ENCODE data around the gene CIB1.
A peak's percentile ranks its signal among the peaks of the same experiment; 100 is the strongest.

The CIB1 gene

DNA sequence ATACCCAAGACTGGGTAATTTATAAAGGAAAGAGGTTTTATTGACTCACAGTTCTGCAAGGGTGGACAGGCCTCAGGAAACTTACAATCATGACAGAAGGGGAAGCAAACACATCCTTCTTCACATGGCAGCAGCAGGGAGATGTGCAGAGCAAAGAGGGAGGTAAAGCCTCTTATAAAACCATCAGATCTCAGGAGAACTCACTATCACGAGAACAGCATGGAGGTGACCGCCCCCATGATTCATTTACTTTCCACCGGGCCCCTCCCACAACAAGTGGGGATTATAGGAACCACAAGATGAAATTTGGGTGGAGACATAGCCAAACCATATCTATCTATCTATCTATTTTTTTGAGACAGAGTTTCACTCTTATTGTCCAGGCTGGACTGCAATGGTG, 5.6 kb upstream of the CIB1 start:
- no peak for DNase-seq

DNA sequence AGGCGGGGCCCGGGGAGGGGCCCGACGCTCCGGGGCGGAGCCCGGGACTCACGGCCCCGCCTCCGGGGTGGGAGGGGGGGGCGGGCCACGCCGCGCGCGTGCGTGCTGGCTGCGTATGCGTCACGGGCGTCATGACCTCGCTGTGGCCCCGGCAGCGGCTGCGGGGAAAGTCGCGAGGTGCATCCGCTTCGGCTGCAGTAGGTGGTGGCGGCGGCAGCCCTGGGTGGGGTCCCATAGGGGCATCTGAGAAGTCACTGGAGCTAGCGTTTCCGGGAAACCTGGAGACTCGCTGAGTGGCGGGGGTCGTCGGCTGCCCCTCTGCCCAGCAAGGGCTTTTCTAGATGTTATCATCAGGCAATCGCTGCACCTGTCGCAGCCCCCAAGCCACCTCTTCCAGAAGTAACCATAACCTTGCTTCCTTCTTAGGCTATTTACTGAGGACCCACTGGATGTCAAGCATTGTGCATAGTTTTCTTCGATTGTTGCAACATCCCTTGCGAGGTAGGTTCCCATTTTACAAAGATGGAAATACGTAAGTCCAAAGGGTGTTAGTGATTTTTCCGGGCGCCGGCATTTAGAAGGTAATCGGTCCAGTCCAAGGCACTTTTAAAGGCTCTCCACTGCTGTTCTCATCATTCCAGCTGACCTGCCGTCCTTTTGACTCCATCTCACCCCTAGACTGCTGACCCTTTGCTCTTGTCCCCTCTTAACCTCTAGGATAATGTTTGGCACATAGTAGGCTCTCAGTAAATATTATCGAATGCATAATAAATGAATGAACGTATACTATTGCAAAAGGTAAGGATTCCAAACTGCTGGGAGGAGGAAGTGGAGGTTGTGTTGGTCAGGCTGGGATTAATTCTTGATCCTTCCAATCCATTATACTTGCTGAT, 601 bp upstream of the CIB1 start, which contains the start of gene GDPGP1:
GDPGP1 (plus strand) TSS at position 114 of the 893 bp plus-strand sequence. CDS start 6,700 bp downstream, outside the sequence.
- DNase-seq: no peak

DNA sequence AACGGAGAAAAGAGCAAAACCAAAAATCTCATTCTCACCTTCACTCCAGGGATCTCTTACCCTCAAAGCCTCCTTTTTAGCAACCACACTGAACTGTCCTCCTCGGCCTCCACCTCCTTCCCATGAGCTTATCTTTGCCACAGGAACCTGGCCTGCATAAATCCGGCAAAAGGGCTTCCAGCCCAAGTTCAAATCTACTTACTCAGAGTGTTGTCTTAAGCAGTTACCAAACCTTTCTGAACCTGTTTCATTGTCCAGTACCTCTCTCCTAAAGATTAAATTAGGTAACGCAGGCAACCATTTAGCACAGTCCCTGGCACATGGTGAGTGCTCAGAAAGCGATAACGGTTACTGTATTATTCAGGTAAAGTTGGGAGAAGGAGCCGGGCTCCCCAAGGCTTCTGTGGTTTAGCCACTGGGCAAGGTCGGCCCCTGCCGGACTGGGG, 777 bp downstream of the CIB1 start:
- no peak for DNase-seq

DNA sequence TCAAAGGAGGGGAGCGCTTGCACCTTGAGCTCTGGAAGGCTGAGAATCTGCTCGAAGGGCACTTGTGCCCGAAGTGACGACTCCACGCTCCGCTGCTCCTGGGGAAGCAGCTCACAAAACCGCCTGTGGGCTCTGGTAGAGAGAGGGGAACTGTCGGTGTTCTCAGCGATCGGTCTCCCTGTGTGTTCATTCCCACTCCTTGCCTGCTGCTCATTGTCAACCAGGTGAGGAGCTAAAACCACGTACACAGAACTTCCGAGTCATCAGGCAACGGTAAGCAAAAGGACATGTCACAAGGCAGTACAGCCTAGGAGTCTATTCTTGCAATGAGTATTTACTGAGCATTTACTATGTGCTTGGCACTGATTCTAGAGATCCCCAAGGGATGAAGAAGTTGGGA, 1.5 kb downstream of the CIB1 start:
- peak in 1 of 2 experiments; percentile 16 for DNase-seq

DNA sequence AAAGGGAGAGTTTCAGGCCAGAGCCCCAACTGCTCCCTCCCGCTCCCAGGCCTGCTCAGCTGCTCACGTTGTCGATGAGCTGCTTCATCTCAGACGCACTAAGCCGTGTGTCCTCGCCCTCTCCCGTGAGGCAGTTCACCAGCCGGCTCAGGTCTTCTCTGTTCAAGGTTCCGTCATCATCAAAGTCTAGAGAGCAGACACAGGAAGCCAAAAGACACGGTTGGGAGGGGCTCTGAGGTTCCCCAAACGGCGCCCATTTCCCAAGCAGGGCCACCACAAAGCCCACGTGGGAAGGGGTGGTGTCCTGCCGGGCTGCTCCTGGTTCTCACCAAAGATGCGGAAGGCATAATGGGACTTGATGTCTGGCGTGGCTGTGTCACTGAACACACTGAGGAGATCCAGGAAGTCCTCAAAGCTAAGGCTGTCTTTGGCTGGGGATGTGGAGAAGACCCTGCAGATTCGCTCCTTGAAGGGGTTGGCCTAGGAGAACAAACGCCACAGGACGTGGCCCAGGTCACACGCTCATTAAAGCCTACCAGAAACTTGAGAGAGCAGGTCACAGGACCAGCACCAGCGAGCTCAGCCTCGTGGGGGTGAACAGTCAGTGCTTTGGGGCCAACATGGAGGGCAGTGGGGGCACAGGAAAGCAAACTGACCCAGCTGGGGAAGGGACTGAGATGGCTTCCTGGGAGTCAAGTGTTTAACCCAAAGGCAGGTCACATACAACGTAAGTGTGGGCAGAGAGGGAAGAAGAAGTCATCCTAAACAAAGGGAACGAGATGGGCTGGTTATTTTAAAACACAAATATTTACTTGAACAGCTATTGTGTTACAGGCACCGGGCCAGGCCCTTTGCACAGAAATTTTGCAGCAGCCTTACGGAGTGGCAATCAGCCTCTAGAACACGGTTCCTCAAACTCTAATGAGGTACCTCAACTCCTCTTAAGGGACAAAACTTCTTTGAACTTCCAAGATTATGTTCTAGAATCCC, 2.4 kb downstream of the CIB1 start:
- DNase-seq: peak; percentile 45 to 77

DNA sequence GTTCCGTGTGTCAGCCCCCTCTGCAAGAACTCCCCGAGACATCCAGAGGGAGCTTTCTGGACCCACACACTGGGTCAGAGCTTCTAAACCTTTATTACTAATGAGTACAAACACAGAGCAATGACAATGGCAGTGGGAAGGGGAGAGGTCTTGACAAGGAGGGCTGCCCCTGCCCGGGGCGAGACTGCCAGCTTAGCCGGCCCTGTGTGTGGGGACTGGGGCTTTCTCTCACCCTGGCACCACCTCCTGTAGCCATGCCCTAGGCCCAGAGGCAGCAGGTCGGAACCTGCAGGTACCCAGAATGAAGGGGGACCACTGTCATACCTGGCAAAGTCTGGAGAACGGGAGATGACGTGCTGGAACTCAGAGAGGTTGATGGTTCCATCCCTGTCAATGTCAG, 3.1 kb downstream of the CIB1 start:
- DNase-seq: no peak

DNA sequence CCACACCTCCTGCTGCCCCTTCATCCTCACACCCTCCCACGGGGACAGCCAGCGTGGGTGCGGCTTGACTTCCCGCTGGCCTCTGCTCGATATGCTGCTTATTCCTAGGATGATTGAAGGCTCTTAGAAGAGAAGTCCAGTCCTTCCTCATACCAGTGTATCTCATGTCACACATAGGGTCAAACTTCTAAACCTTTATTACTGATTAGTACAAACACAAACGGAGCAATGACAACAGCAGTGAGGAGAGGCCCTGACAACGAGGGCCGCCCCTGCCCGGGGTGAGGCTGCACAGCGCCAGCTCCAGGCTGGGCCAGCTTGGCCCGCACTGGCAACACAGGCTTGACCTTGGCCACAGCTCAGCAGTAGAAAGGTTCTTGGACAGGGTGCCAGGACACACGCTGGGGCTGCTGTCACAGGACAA, 3.7 kb downstream of the CIB1 start:
- no peak for DNase-seq

DNA sequence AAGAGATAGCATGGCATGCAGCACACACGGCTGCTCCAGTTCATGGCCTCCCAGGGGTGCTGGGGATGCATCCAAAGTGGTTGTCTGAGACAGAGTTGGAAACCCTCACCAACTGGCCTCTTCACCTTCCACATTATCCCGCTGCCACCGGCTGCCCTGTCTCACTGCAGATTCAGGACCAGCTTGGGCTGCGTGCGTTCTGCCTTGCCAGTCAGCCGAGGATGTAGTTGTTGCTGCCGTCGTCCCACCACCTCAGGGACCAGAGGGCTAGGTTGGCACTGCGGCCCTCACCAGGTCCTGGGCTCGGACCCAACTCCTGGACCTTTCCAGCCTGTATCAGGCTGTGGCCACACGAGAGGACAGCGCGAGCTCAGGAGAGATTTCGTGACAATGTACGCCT, 4.8 kb downstream of the CIB1 start:
- DNase-seq: no peak

DNA sequence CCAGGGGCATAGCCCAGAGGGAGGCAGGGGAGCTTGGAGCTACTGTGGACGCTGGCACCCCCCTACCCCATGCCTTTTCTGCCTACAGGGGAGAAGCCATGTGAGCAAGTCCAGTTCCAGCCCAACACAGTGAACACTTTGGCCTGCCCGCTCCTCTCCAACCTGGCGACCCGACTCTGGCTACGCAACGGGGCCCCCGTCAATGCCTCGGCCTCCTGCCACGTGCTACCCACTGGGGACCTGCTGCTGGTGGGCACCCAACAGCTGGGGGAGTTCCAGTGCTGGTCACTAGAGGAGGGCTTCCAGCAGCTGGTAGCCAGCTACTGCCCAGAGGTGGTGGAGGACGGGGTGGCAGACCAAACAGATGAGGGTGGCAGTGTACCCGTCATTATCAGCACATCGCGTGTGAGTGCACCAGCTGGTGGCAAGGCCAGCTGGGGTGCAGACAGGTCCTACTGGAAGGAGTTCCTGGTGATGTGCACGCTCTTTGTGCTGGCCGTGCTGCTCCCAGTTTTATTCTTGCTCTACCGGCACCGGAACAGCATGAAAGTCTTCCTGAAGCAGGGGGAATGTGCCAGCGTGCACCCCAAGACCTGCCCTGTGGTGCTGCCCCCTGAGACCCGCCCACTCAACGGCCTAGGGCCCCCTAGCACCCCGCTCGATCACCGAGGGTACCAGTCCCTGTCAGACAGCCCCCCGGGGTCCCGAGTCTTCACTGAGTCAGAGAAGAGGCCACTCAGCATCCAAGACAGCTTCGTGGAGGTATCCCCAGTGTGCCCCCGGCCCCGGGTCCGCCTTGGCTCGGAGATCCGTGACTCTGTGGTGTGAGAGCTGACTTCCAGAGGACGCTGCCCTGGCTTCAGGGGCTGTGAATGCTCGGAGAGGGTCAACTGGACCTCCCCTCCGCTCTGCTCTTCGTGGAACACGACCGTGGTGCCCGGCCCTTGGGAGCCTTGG, 5.6 kb downstream of the CIB1 start:
- DNase-seq: no peak

DNA sequence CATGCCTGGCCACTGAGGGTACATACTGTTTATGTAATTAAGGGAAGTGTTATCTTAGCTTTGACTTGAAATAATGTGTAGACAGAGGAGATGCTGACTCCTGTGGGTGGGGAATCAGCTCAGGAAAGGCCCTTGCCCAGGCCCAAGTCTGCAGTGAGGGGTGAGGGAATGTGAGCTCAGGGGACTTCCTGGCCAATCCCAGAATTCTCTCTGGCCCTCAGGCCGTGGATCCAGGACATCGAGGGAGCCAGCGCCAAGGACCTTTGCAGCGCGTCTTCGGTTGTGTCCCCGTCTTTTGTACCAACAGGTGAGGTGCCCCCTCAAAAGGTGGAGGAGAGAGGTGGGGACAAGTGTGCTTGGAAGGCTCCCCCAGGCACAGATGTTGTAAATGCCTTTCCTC, 6.4 kb downstream of the CIB1 start:
- no peak for DNase-seq

DNA sequence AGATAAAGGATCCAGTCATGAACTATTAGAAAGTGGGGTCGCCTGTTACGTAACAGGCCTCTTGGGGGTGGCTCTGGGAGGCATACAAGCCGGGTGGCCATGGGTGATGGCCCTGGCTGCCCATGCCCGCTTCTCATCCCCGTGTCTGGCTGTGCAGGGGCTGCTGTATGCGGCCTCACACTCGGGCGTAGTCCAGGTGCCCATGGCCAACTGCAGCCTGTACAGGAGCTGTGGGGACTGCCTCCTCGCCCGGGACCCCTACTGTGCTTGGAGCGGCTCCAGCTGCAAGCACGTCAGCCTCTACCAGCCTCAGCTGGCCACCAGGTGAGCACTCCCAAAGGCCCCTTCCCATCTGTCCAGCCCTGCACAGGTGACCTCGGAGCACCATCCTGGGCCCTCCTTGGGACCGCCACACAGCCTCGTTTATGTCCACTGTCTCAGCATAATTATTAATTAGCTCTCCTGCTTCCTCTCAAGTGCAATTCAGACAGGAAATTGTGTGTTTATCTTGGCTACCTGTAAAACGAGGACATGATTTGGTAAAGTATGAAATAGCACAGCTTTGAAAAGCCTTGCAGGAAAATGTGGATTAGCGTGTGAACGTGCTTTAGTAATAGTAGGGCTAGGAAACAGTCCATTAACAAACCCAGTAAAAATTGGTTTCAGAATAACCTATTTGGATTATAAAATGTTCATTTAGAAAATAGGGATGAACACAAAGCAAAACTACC, 8.1 kb downstream of the CIB1 start:
- DNase-seq: no peak

DNA sequence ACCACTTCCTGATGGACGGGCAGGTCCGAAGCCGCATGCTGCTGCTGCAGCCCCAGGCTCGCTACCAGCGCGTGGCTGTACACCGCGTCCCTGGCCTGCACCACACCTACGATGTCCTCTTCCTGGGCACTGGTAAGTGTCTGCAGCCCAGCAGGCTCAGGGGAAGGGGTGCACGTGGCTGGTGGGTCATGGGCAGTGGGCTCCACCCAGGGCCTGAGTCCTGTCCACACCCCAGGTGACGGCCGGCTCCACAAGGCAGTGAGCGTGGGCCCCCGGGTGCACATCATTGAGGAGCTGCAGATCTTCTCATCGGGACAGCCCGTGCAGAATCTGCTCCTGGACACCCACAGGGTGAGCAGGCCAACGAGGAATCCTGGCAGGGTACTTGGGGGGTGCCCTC, 8.7 kb downstream of the CIB1 start:
- no peak for DNase-seq

DNA sequence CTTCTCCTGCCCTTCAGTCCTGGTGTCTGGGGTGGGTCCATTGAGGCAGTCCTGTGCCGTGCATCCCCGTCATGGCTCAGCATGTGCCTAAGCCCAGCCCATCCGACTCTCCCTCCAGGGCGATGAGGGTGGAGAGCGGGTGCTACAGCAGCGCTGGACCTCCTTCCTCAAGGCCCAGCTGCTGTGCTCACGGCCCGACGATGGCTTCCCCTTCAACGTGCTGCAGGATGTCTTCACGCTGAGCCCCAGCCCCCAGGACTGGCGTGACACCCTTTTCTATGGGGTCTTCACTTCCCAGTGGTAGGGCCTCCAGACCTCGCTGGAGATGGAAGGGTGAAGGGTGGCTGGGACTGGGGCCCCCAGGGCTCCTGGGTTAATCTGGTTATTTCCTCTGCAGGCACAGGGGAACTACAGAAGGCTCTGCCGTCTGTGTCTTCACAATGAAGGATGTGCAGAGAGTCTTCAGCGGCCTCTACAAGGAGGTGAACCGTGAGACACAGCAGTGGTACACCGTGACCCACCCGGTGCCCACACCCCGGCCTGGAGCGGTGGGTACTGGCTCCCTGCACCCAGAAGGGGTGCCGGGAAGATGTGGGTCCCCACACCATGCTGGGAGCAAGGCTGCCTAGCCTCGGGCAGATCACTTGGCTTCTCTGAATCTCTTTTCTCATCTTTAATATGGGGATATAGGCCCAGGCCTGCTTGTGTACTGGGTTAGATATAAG, 10.1 kb downstream of the CIB1 start:
- no peak for DNase-seq

DNA sequence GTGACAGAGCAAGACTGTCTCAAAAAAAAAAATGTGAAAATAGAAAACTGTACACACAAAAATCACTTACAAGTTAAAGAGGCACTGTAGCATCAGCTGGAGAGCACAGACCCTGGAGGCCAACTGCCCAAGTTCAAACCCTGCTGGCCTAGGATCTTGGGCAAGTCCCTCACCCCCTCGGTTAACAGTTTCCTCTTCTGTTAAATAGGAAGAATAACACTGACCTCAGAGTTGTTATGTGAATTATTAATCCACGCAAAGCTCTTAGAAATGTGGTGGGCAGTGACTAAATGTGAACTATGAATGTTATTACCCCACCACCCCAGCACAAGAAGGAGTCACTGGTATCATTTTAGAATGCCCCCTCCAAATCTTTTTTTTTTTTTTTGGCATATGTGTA, 11.2 kb downstream of the CIB1 start:
- no peak for DNase-seq

DNA sequence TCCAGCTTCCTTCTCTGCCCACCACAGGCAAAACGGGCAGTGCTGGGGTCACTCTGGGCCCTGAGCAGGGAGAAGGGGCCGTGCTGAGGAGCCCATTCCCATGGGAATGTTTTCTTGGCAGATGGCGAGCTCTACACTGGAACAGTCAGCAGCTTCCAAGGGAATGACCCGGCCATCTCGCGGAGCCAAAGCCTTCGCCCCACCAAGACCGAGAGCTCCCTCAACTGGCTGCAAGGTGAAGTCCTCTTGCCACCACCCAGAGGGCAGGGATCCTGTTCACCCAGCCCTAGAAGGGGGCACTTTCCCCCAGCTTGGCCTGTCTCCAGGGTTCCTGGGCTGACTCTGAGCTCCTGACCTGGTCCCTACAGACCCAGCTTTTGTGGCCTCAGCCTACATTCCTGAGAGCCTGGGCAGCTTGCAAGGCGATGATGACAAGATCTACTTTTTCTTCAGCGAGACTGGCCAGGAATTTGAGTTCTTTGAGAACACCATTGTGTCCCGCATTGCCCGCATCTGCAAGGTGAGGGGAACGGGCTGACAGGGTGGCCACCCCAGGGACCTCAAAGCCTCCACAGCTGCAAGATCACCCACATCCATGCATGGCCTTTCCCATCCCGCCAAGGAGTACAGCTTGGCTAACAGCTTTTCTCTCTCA, 12.4 kb downstream of the CIB1 start:
- DNase-seq: no peak

DNA sequence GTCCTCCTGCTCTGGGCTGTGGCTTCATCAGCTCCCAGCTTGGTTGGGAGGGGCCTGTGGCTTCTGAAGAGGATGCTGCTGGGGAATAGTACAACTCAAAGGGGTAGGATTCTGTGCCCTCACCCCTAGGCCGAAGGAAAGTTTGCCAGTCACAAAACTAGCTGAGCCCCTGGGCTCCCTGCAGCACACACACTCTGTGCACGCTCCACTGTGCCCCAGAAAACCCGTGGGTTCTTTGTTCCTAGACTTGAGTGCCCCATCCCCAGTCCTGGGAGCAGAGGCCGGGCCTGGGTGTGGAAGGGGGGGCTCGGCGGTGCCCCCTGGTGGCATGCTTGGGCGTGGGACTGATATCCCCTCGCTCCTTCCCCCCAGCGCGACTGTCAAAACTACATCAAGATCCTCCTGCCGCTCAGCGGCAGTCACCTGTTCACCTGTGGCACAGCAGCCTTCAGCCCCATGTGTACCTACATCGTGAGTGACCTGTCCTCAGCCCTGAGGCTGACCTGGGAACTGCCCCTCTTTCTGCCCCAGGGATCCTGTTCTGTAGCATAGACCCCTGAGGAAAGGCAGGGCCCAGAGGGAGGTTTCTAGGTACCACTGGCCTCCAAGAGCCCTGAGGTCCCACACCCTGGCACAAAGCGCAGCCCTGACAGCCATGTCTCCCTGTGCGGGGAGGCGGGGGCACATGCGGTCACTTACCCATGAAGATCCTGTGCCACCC, 14.2 kb downstream of the CIB1 start:
- DNase-seq: peak; percentile 27 to 62

DNA sequence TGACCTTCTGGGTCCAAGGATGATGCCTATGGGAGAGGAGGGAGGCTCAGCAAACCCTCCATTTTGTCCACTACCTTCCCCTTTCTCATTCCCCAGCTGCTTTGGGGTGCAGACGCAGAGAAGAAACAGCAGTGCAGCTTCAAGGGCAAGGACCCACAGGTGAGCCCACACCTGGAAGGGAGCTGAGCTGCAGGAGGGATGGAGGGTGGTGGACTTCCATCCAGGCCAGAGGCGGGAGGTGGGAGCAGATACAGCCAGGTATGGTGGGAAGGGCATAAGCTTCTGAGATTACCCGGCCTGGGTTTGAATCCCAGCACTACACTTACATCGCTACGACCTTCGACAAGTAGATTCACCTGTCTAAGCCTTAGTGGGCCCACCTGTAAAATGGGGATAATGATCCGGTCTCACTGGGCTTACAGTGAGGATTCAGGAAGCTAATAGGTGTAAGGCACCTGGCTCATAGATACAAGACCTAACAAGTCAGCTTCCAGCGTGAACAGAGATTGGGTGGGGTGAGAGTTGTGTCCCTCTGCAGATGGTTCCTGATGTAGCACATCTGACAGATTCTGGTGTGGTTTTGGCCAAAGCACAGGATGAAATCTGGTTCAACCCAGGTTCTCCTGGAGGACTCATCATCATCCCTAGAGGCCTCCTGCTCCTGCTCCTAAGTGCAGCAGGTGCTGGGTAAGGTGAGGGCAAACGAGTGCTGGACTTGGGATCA, 15.9 kb downstream of the CIB1 start:
- no peak for DNase-seq

DNA sequence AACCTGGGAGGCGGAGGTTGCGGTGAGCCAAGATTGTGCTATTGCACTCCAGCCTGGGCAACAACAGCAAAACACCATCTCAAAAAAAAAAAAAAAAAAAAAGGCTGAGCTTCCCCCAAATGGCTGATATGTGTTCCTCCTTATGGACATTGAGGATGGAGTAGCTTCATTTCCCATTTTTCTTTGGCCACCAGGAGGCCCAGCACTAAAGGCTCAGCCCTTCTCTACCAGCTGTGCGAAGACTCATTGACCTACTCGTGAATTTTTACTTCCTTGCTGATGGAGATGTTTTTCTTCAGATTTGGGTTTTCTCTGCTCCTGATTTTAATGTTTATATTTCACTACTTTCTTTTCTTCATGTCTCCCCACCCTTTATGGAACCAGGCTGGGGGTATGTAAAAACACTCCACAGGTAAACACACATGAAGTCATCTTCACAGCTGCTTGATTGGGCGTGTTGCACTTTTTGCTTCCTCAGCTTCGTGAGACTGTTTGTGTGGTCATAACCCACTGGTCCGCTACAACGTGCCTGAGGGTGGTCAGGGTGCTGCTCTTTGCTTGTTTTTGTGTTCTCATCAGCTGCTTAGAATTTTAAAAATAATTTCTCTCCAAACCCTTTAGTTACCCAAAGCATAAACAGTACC, 19.1 kb downstream of the CIB1 start:
- no peak for DNase-seq

Data from stimulated activated CD4-positive, alpha-beta T cell treated with anti-CD3 and anti-CD28 coated beads, Interleukin-4, amount 100 ng/mL, for 4 hours (primary cell).